Effector CD4-positive, alpha-beta T cell (primary cell): ENCODE results near the gene TCF19.
A peak's percentile ranks its signal among the peaks of the same experiment; 100 is the strongest.
"Not testable (repeated sequence)": the region's sequence is repeated elsewhere in the genome, so short reads cannot be mapped to it uniquely, and the experiment has no call there.

Experiments
- DNase-seq: peaks from one replicate; pipeline ENCODE4 v3.0.0-alpha.2; 2020

Gene TCF19

DNA sequence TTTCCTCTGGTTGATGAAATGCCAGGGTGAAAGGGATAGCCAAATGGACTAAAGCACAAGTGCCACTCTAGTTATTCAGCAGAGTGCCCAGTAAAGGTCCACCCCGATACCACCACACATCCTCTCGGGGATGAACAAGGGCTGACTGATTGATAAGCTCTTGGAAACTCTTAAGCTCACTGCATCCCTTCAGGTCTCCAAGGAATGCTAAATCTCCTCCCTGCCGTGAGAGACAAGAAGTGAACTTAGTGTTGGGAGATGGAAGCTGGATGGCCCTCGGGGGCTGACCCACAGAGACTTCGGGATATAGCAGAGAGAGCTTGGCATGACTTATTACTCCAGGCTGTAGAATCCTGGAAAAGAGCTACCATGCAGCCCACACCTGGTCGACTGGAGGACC is 25.5 kb downstream of the TCF19 start:
- DNase-seq = not testable (repeated sequence)

DNA sequence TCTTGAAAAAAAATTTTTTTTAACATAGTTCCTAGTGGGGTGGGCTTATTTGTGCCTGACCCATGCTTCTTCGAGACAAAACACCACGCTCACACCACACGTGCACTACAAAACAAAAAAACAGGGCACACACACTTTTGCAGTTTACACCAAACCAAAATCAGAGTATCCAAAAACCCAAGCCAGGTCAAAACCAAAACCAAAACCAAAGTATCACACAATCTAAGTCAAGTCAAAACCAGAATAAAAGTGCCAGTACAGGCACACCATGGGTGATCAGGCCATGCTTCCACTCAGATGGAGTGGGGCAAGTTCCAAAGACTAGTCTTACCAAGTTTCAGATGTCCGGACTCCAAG is 27.3 kb downstream of the TCF19 start:
- not testable (repeated sequence) for DNase-seq

DNA sequence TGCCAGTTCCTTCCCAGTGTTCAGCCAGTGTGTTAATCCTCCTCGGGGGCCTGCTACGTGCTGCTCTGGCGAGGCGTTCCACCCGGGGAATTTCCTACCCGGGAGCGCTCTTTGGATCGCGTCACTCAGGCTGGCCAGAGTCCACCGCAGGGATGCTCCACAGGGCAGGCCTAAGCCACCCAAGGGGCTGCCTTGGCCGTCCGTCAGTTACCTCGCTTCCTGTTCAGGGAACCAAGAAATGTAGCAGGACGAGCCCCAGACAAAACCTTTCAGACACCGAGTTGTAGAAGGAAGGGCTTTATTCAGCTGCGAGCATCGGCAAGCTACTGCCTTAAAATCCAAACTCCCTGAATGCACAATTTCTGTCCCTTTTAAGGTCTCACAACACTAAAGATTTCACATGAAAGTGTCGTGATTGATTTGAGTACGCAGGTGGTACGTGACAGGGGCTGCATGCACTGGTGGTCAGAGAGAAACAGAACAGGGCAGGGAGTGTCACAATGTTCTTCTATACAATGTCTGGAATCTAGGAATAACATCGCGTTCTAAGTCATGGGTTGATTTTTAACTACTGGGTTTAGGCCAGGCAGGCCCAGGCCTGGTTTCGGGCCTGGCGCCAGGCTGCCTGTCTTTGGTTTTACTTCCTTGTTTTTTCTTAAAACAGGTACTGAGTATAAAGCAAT is 27.8 kb downstream of the TCF19 start:
- DNase-seq = no peak

DNA sequence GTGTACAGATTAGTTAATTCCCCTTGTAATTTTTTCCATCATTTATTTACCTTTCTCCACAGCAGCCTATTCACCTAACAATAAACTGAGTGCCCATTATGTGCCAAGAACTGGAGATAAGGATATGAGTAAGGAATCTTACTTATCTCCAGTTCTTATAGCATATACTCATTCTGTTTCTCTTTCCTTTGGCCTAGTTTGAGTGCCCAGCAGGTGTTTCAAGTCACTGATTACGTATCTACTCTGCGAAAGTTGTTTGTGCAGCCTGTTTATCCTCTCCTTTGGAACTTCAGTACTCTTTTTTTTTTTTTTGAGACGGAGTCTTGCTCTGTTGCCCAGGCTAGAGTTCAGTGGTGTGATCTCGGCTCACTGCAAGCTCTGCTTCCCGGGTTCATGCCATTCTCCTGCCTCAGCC is 29.4 kb downstream of the TCF19 start:
- DNase-seq = no peak

GRCh38 chr6:31189223-31189622 is 30.8 kb downstream of the TCF19 start:
- not testable (repeated sequence) for DNase-seq

GRCh38 chr6:31190488-31190887 is 32.1 kb downstream of the TCF19 start:
- DNase-seq = no peak

DNA sequence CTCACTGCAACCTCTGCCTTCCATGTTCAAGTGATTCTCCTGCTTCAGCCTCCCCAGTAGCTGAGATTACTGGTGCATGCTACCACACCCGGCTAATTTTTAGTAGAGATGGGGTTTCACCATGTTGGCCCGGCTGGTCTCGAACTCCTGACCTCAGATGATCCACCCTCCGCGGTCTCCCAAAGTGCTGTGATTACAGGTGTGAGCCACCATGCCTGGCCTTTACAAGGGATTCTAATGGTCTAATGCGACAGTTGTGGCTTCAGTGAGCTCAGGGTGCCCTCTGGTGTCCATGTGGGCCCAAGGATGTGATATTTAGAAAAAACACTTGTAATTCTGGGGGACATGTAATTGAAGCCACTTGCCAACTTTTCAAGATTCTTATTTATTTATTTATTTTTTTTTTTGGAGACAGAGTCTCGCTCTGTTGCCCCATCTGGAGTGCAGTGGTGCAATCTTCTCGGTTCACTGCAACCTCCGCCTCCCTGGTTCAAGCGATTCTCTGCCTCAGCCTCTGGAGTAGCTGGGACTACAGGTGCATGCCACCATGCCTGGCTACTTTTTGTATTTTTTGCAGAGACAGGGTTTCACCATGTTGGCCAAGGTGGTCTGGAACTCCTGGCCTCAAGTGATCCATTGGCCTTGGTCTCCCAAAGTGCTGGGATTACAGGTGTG is 34.2 kb downstream of the TCF19 start:
- peak; percentile 36 for DNase-seq

DNA sequence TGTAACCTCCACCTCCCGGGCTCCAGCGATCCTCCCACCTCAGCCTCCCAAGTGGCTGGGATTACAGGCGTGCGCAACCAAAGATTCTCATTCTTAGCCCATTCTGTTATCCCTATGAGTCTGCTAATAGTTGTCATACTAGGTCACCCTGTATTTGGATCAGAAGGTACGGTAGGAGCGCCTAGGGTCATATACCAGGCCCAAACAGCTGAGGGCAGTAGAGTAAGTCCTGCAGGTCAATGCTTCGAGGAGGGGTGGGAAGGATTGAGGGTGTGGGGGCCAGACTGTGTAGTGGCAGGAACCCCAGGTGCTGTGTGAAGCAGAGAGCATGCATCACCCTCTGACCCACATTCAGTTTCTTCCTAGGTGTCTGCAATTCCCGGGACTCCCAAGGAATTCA is 34.8 kb downstream of the TCF19 start:
- no peak for DNase-seq

- DNase-seq = no peak
Observed at GRCh38 chr6:31194061-31194834, 35.9 kb downstream of the TCF19 start.

DNA sequence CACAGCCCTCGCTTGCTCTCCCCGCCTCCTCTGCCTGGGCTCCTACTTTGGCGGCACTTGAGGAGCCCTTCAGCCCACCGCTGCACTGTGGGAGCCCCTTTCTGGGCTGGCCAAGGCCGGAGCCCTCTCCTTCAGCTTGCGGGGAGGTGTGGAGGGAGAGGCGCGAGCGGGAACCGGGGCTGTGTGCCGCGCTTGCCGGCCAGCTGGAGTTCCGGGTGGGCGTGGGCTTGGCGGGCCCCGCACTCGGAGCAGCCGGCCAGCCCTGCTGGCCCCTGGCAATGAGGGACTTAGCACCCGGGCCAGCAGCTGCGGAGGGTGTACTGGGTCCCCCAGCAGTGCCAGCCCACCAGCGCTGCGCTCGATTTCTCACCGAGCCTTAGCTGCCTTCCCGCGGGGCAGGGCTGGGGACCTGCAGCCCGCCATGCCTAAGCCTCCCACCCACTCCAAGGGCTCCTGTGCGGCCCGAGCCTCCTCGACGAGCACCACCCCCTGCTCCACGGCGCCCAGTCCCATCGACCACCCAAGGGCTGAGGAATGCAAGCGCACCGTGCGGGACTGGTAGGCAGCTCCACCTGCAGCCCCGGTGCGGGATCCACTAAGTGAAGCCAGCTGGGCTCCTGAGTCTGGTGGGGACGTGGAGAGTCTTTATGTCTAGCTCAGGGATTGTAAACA is 37.1 kb downstream of the TCF19 start:
- DNase-seq = not testable (repeated sequence)

- DNase-seq = not testable (repeated sequence)
Observed at GRCh38 chr6:31196251-31197022, 38.0 kb downstream of the TCF19 start.

- peak; percentile 93 for DNase-seq
Observed at GRCh38 chr6:31197559-31198305, 39.3 kb downstream of the TCF19 start.

GRCh38 chr6:31199105-31199452 is 40.7 kb downstream of the TCF19 start:
- not testable (repeated sequence) for DNase-seq

- no peak for DNase-seq
Observed at GRCh38 chr6:31202259-31203166, 44.1 kb downstream of the TCF19 start.

- DNase-seq = peak; percentile 53
Observed at GRCh38 chr6:31203345-31203979, 45.1 kb downstream of the TCF19 start.

DNA sequence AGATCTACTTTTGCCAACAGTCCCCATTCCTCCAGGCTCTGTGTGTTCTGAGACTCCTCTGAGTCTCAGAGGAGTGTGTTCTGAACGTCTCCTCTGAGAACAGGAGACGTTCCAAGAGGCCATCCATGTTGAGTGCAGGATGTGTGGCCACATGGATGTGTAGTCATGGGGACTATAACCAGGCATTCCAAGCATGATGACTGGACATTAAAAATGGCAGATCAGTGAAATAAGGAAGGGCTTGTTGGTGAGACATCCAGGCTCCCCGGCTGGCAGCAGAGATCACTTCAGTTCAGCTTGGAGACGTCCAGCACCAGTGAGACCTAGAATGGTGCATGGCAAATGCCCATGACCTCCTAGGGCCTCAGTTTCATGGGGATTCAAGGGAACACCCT is 46.4 kb downstream of the TCF19 start:
- DNase-seq = no peak

GRCh38 chr6:31205638-31206037 is 47.2 kb downstream of the TCF19 start:
- no peak for DNase-seq

DNA sequence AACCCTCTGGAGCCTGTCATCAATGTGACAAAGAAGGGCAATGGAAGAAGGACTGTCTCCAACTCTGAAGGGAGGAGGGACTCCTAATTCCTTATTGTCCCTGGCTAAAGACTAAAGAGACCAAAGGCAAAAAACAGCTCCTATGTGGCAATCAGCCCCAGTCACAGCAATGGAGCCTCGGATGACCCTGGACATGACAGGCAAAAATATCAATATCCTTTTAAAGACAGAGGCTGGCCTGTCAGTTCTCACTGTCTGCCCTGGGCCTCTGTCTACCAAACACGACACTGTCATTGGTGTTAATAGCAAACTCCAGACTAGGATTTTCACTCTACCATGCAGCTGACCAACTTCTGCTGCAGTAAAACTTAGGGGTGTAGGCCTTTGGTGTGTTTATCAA is 50.1 kb downstream of the TCF19 start:
- no peak for DNase-seq

GRCh38 chr6:31209137-31209536 is 50.7 kb downstream of the TCF19 start:
- no peak for DNase-seq

DNA sequence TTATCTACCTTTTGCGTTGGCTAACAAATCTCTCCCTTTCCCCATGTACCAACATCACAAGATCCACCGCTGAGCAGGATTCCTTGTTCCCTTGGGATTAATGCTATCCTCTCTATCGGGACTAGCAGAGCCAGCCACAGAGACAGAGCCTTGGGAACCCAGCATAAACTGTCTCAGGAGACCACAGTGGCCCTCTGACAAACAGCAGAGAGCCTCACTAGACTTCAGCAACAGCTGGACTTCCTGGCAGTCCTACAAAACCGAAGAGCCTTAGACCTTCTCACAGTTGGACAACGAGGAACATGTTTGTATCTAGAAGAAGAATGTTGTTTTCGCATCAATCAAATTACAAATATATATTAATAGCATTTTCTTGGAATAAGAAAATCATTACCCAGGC is 51.7 kb downstream of the TCF19 start:
- no peak for DNase-seq
